ENCODE results near the gene CTRL. TPM values are rescaled to one million over a fixed set of nuclear protein-coding genes. Genes with fewer than 3 reads are reported as not detected.
"Not testable (repeated sequence)": the region's sequence is repeated elsewhere in the genome, so short reads cannot be mapped to it uniquely, and the experiment has no call there.

CTRL gene
- total RNA-seq, 4 donors from 2014 or later = 2.4 to 5.3 (median 3.8) TPM

- TF ChIP-seq CTCF (IDR thresholded peaks at IDR 0.05) = no peak
- no peak for TF ChIP-seq POLR2A (IDR thresholded peaks at IDR 0.05)
- peak overlapping the region in 1 of 4 donors; percentile 28 for H3K27ac ChIP-seq
- H3K27me3 ChIP-seq = no peaks in the 10 kb centered on the region
- H3K9me3 ChIP-seq = no peaks in the 10 kb centered on the region
- no peak overlapping the region for H3K4me3 ChIP-seq
- no peaks in the 10 kb centered on the region for H3K4me1 ChIP-seq
- no peak for DNase-seq
- no peaks in the 10 kb centered on the region for H3K36me3 ChIP-seq
These were observed 43.9 kb upstream of the CTRL start for GRCh38 chr16:67975321-67976105.

- H3K4me3 ChIP-seq, H3K36me3 ChIP-seq, DNase-seq: not testable (repeated sequence)
These were observed 40.6 kb upstream of the CTRL start for GRCh38 chr16:67972285-67972684.

GRCh38 chr16:67971111-67971510, 39.4 kb upstream of the CTRL start:
- H3K36me3 ChIP-seq = no peaks in the 10 kb centered on the region
- no peaks in the 10 kb centered on the region for H3K27me3 ChIP-seq
- DNase-seq = no peak
- peaks cover 0 to 14% (median 7%) of the 10 kb centered on the region in 4 donors for H3K4me1 ChIP-seq
- no peak overlapping the region for H3K4me3 ChIP-seq
- H3K9me3 ChIP-seq = no peaks in the 10 kb centered on the region
- no peak overlapping the region for H3K27ac ChIP-seq
- TF ChIP-seq POLR2A (IDR thresholded peaks at IDR 0.05) (no peak), CTCF (IDR thresholded peaks at IDR 0.05) (no peak)

More at GRCh38 chr16:67972285-67972684, 40.6 kb upstream of the CTRL start:
- not testable (repeated sequence) for H3K9me3 ChIP-seq, H3K4me1 ChIP-seq, H3K27me3 ChIP-seq, H3K27ac ChIP-seq

- Histone ChIP-seq H3K4me1 (peaks cover 0 to 28% (median 7%) of the 10 kb centered on the region in 4 donors), H3K27me3 (no peaks in the 10 kb centered on the region), H3K36me3 (no peaks in the 10 kb centered on the region), H3K4me3 (peak overlapping the region; percentile 78 to 95 (median 92)), H3K9me3 (no peaks in the 10 kb centered on the region), H3K27ac (peak overlapping the region; percentile 88 to 96 (median 94))
- TF ChIP-seq POLR2A (IDR thresholded peaks at IDR 0.05) (no peak), CTCF (IDR thresholded peaks at IDR 0.05) (no peak)
- DNase-seq = no peak
These were observed 37.8 kb upstream of the CTRL start for GRCh38 chr16:67969254-67970039.

GRCh38 chr16:67968400-67969253, 37.0 kb upstream of the CTRL start, which contains the start of gene SLC12A4:
Gene SLC12A4, minus strand, starts transcription at chr16:67968637. Its CDS starts 84 bp downstream, at chr16:67968553.
- peak; percentile 80 to 89 (median 80) for DNase-seq
- peaks cover 0 to 34% (median 7%) of the 10 kb centered on the region in 4 donors for H3K4me1 ChIP-seq
- H3K27me3 ChIP-seq = no peaks in the 10 kb centered on the region
- TF ChIP-seq POLR2A (IDR thresholded peaks at IDR 0.05) = peak; percentile 38 to 41
- no peak for TF ChIP-seq CTCF (IDR thresholded peaks at IDR 0.05)
- H3K36me3 ChIP-seq = no peaks in the 10 kb centered on the region
- H3K9me3 ChIP-seq = no peaks in the 10 kb centered on the region
- peak within 1 kb of the TSS; percentile 88 to 96 (median 94) for H3K27ac ChIP-seq
- peak within 1 kb of the TSS; percentile 78 to 95 (median 92) for H3K4me3 ChIP-seq
